WTC11 (cell line): Measurements from ENCODE around the gene LCN10. TPM values are rescaled to one million over a fixed set of nuclear protein-coding genes. Genes with fewer than 3 reads are reported as not detected.

ENCODE experiments used
- ATAC-seq: fragments of 200-7000 bp; cut with Tn5 transposase; 2 replicates; pipeline ENCODE4 v1.10.0; 2021; ENCODE audit warnings: mild to moderate bottlenecking, moderate library complexity
- CTCF ChIA-PET: fragments of 300-600 bp; sonication (Branson Sonifier 250); formaldehyde crosslinking; loops from one replicate; lab custom pipeline; 2021; ENCODE audit warnings: antibody characterized with exemption; lab: Charles Lee
- POLR2A ChIA-PET: fragments of 350-600 bp; sonication (Branson Sonifier 250); formaldehyde crosslinking; loops from one replicate; lab custom pipeline; 2021; ENCODE audit warnings: antibody characterized with exemption; lab: Charles Lee
- DNase-seq: peaks from one replicate; pipeline ENCODE4 v3.0.0; 2021; ENCODE audit warnings: low spot score
- H3K27ac Mint-ChIP-seq: 2 replicates; pipeline ENCODE4 v1.8.0; 2021; ENCODE audit warnings: mixed read lengths
- H3K27me3 Mint-ChIP-seq: 2 replicates; pipeline ENCODE4 v1.8.0; 2021; ENCODE audit warnings: low read depth, mild to moderate bottlenecking, moderate library complexity, mixed read lengths
- H3K36me3 Mint-ChIP-seq: 2 replicates; pipeline ENCODE4 v1.8.0; 2021; ENCODE audit warnings: mixed read lengths
- H3K4me1 Mint-ChIP-seq: 2 replicates; pipeline ENCODE4 v1.8.0; 2022; ENCODE audit warnings: mixed read lengths
- H3K4me3 Mint-ChIP-seq: 2 replicates; pipeline ENCODE4 v1.8.0; 2021; ENCODE audit warnings: mild to moderate bottlenecking, moderate library complexity, mixed read lengths
- H3K9me3 Mint-ChIP-seq: 2 replicates; pipeline ENCODE4 v1.8.0; 2021; ENCODE audit warnings: mixed read lengths
- ATF1 ChIP-seq: sonication (generic); formaldehyde crosslinking; IDR thresholded peaks from 2 replicates; pipeline ENCODE4 v1.8.1; 2023; ENCODE audit warnings: mild to moderate bottlenecking, moderate library complexity, missing genetic modification reagents
- CREB1 ChIP-seq: sonication (generic); formaldehyde crosslinking; IDR thresholded peaks from 2 replicates; pipeline ENCODE4 v1.8.0; 2023; ENCODE audit warnings: mild to moderate bottlenecking, missing genetic modification reagents
- ETV6 ChIP-seq: sonication (generic); formaldehyde crosslinking; IDR thresholded peaks from 2 replicates; pipeline ENCODE4 v1.8.1; 2022; ENCODE audit warnings: mild to moderate bottlenecking, missing genetic modification reagents
- FOXJ3 ChIP-seq: sonication (generic); formaldehyde crosslinking; IDR thresholded peaks from 2 replicates; pipeline ENCODE4 v1.9.0; 2021; ENCODE audit warnings: missing genetic modification reagents, mild to moderate bottlenecking, borderline replicate concordance
- GRHL2 ChIP-seq: fragments of 250-450 bp; sonication (Bioruptor Pico); IDR thresholded peaks from 2 replicates; pipeline ENCODE4 v1.8.0; 2022; ENCODE audit warnings: mild to moderate bottlenecking, moderate library complexity; ENCODE audit not compliant: insufficient replicate concordance, severe bottlenecking
- HMGA2 ChIP-seq: fragments of 250-450 bp; sonication (Bioruptor Pico); IDR thresholded peaks from 2 replicates; pipeline ENCODE4 v1.4.0; 2021; ENCODE audit warnings: mild to moderate bottlenecking, moderate library complexity
- JAZF1 ChIP-seq: fragments of 250-450 bp; sonication (Bioruptor Pico); IDR thresholded peaks from 2 replicates; pipeline ENCODE4 v1.9.0; 2021; ENCODE audit warnings: moderate library complexity, mild to moderate bottlenecking, inconsistent platforms
- JUN ChIP-seq: sonication (generic); formaldehyde crosslinking; IDR thresholded peaks from 2 replicates; pipeline ENCODE4 v1.8.0; 2023; ENCODE audit warnings: mild to moderate bottlenecking, missing genetic modification reagents
- NR2C2 ChIP-seq: sonication (generic); formaldehyde crosslinking; IDR thresholded peaks from 2 replicates; pipeline ENCODE4 v1.8.0; 2022; ENCODE audit warnings: mild to moderate bottlenecking, missing genetic modification reagents
- NR3C1 ChIP-seq: sonication (generic); formaldehyde crosslinking; conservative IDR thresholded peaks from 2 replicates; pipeline ENCODE4 v1.8.1; 2023; ENCODE audit warnings: low read depth, mild to moderate bottlenecking, missing genetic modification reagents
- RELA ChIP-seq: sonication (generic); formaldehyde crosslinking; IDR thresholded peaks from 2 replicates; pipeline ENCODE4 v1.8.1; 2022; ENCODE audit warnings: missing genetic modification reagents, mild to moderate bottlenecking, borderline replicate concordance
- TCF7 ChIP-seq: sonication (generic); formaldehyde crosslinking; IDR thresholded peaks from 2 replicates; pipeline ENCODE4 v1.8.0; 2022; ENCODE audit warnings: mild to moderate bottlenecking, low read depth, missing genetic modification reagents, moderate library complexity
- ZNF121 ChIP-seq: sonication (generic); formaldehyde crosslinking; IDR thresholded peaks from 2 replicates; pipeline ENCODE4 v1.8.0; 2023; ENCODE audit warnings: missing genetic modification reagents
- ZNF138 ChIP-seq: sonication (generic); formaldehyde crosslinking; conservative IDR thresholded peaks from 2 replicates; pipeline ENCODE4 v1.8.1; 2022; ENCODE audit warnings: mild to moderate bottlenecking, moderate library complexity, missing genetic modification reagents
- ZNF416 ChIP-seq: fragments of 250-450 bp; sonication (Bioruptor Pico); IDR thresholded peaks from 2 replicates; pipeline ENCODE4 v1.9.0; 2021; ENCODE audit warnings: mild to moderate bottlenecking, inconsistent platforms
- ZNF671 ChIP-seq: fragments of 250-450 bp; sonication (Bioruptor Pico); IDR thresholded peaks from 2 replicates; pipeline ENCODE4 v1.8.0; 2021; ENCODE audit warnings: mild to moderate bottlenecking
- total RNA-seq: library from RNA; stranded (reverse); gene quantifications from 3 replicates; pipeline ENCODE4 v1.2.3, GENCODE V29; 2021
- TF ChIP-seq, protein P1 (sequence below): sonication (generic); formaldehyde crosslinking; IDR thresholded peaks from 2 replicates; pipeline ENCODE4 v1.8.1; 2023; ENCODE audit warnings: mild to moderate bottlenecking, missing genetic modification reagents, moderate library complexity
- TF ChIP-seq, protein P2 (sequence below): sonication (generic); formaldehyde crosslinking; IDR thresholded peaks from 2 replicates; pipeline ENCODE4 v1.8.1; 2023; ENCODE audit warnings: mild to moderate bottlenecking, missing genetic modification reagents, moderate library complexity
- TF ChIP-seq, protein P3 (sequence below): sonication (generic); formaldehyde crosslinking; IDR thresholded peaks from 2 replicates; pipeline ENCODE4 v1.8.0; 2023; ENCODE audit warnings: missing genetic modification reagents
- TF ChIP-seq, protein P4 (sequence below): sonication (generic); formaldehyde crosslinking; IDR thresholded peaks from 2 replicates; pipeline ENCODE4 v1.8.1; 2022; ENCODE audit warnings: mild to moderate bottlenecking, moderate library complexity, missing genetic modification reagents
- TF ChIP-seq, protein P5 (sequence below): fragments of 250-450 bp; sonication (Bioruptor Pico); IDR thresholded peaks from 2 replicates; pipeline ENCODE4 v1.9.0; 2021; ENCODE audit warnings: mild to moderate bottlenecking
- TF ChIP-seq, protein P6 (sequence below): sonication (generic); formaldehyde crosslinking; conservative IDR thresholded peaks from 2 replicates; pipeline ENCODE4 v1.8.1; 2022; ENCODE audit warnings: mild to moderate bottlenecking, missing genetic modification reagents

Gene LCN10
- total RNA-seq, 1 experiment from 2014 or later, result 2.4 TPM

DNA sequence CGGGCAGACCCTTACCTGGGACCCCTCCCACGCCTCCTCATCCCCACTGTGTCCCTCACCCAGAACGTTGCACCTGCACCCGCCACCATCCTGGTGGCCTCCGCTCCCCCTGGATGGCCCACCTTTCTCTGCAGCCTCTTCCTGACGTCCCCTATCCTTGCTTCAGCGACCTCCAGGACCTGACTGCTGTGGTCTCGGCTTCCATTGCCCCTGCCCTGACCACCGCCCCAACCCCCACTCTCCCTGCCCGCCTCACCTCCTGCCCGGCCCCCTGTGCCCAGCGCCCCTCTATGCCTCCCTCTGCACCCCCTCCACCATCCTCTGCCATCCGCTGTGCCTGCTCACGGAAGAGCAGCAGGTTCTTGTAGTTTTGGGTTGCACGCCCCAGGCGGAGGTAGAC is 2.2 kb downstream of the LCN10 start:
- Mint-ChIP-seq H3K27ac (no peak overlapping the region), H3K36me3 (no peaks in the 10 kb centered on the region), H3K27me3 (no peaks in the 10 kb centered on the region), H3K4me1 (no peaks in the 10 kb centered on the region; the same call in none of the 2 replicates), H3K4me3 (no peak overlapping the region), H3K9me3 (peaks cover 3% of the 10 kb centered on the region; the same call in 1 of the 2 replicates)
- DNase-seq, result no peak
- TF ChIP-seq TCF7 (CRISPR knock-in tag) (no peak), GRHL2 (CRISPR knock-in tag) (no peak), ZNF138 (CRISPR knock-in tag) (no peak), ZNF416 (CRISPR knock-in tag) (no peak), FOXJ3 (no peak), RELA (CRISPR knock-in tag) (no peak), JAZF1 (CRISPR knock-in tag) (no peak)
- TF ChIP-seq, protein P1, sequence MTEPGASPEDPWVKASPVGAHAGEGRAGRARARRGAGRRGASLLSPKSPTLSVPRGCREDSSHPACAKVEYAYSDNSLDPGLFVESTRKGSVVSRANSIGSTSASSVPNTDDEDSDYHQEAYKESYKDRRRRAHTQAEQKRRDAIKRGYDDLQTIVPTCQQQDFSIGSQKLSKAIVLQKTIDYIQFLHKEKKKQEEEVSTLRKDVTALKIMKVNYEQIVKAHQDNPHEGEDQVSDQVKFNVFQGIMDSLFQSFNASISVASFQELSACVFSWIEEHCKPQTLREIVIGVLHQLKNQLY, result no peak
- POLR2A ChIA-PET, result no interaction called here
- ATAC-seq, result no peak
- CTCF ChIA-PET, result interaction anchor here (0.8 to 4.1 kb wide), 2 partner anchors 11 to 23 kb away, joined by 3 to 40 read pairs; no protein-coding TSS in a partner anchor

DNA sequence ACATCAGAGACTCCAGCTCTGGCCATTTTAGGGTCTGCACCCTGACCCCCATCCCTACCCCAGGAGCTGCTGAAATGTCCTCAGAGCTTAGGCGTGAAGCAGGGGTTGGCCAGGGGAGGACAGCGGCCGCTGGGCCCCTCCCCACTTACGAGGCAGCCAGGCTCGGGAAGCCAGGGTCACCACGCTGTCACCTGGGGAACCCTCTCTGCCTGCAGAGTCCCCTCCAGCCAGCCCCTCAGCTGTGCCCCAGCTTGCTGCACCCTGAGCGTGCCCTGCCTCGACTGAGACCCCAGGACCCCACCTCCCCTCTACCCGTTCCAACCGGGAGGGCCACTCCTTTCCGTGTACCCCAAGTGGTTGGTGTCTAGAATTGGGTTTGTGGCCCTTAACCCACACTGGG is 2.7 kb downstream of the LCN10 start:
- POLR2A ChIA-PET, result no interaction called here
- Mint-ChIP-seq H3K4me3 (no peak overlapping the region), H3K36me3 (no peaks in the 10 kb centered on the region), H3K27me3 (no peaks in the 10 kb centered on the region), H3K9me3 (peaks cover 3% of the 10 kb centered on the region; the same call in 1 of the 2 replicates), H3K4me1 (no peaks in the 10 kb centered on the region; the same call in none of the 2 replicates), H3K27ac (no peak overlapping the region)
- TF ChIP-seq FOXJ3 (no peak), NR3C1 (CRISPR knock-in tag) (no peak), JUN (CRISPR knock-in tag) (no peak), ZNF121 (CRISPR knock-in tag) (no peak), GRHL2 (CRISPR knock-in tag) (no peak), CREB1 (CRISPR knock-in tag) (no peak), NR2C2 (CRISPR knock-in tag) (no peak), ETV6 (no peak), ZNF671 (no peak), ATF1 (no peak), HMGA2 (CRISPR knock-in tag) (no peak)
- TF ChIP-seq, protein P2, sequence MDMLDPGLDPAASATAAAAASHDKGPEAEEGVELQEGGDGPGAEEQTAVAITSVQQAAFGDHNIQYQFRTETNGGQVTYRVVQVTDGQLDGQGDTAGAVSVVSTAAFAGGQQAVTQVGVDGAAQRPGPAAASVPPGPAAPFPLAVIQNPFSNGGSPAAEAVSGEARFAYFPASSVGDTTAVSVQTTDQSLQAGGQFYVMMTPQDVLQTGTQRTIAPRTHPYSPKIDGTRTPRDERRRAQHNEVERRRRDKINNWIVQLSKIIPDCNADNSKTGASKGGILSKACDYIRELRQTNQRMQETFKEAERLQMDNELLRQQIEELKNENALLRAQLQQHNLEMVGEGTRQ (CRISPR knock-in tag), result no peak
- TF ChIP-seq, protein P3, sequence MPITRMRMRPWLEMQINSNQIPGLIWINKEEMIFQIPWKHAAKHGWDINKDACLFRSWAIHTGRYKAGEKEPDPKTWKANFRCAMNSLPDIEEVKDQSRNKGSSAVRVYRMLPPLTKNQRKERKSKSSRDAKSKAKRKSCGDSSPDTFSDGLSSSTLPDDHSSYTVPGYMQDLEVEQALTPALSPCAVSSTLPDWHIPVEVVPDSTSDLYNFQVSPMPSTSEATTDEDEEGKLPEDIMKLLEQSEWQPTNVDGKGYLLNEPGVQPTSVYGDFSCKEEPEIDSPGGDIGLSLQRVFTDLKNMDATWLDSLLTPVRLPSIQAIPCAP (CRISPR knock-in tag), result no peak
- TF ChIP-seq, protein P4, sequence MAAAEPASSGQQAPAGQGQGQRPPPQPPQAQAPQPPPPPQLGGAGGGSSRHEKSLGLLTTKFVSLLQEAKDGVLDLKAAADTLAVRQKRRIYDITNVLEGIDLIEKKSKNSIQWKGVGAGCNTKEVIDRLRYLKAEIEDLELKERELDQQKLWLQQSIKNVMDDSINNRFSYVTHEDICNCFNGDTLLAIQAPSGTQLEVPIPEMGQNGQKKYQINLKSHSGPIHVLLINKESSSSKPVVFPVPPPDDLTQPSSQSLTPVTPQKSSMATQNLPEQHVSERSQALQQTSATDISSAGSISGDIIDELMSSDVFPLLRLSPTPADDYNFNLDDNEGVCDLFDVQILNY, result no peak
- TF ChIP-seq, protein P5, sequence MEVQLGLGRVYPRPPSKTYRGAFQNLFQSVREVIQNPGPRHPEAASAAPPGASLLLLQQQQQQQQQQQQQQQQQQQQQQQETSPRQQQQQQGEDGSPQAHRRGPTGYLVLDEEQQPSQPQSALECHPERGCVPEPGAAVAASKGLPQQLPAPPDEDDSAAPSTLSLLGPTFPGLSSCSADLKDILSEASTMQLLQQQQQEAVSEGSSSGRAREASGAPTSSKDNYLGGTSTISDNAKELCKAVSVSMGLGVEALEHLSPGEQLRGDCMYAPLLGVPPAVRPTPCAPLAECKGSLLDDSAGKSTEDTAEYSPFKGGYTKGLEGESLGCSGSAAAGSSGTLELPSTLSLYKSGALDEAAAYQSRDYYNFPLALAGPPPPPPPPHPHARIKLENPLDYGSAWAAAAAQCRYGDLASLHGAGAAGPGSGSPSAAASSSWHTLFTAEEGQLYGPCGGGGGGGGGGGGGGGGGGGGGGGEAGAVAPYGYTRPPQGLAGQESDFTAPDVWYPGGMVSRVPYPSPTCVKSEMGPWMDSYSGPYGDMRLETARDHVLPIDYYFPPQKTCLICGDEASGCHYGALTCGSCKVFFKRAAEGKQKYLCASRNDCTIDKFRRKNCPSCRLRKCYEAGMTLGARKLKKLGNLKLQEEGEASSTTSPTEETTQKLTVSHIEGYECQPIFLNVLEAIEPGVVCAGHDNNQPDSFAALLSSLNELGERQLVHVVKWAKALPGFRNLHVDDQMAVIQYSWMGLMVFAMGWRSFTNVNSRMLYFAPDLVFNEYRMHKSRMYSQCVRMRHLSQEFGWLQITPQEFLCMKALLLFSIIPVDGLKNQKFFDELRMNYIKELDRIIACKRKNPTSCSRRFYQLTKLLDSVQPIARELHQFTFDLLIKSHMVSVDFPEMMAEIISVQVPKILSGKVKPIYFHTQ (CRISPR knock-in tag), result no peak
- TF ChIP-seq, protein P6, sequence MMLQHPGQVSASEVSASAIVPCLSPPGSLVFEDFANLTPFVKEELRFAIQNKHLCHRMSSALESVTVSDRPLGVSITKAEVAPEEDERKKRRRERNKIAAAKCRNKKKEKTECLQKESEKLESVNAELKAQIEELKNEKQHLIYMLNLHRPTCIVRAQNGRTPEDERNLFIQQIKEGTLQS (CRISPR knock-in tag), result no peak
- CTCF ChIA-PET, result interaction anchor here (0.8 to 4.1 kb wide), 3 partner anchors 10 to 23 kb away, joined by 3 to 40 read pairs (median 3); no protein-coding TSS in a partner anchor
- no peak for ATAC-seq
- DNase-seq, result no peak
